K562 (cell line): Measurements from ENCODE around the gene IPO7. TPM values are rescaled to one million over a fixed set of nuclear protein-coding genes. Genes with fewer than 3 reads are reported as not detected.

Source experiments
- CREM ChIP-seq: IDR thresholded peaks from 2 replicates; pipeline ENCODE4 v1.6.1; 2014; ENCODE audit warnings: antibody characterized with exemption, low read depth
- EP400 ChIP-seq: fragments of 450-650 bp; IDR thresholded peaks from 2 replicates; pipeline ENCODE4 v1.6.1; 2017; ENCODE audit warnings: antibody characterized with exemption, mild to moderate bottlenecking, moderate library complexity
- KLF10 ChIP-seq: fragments of 250-450 bp; sonication (Bioruptor Pico); IDR thresholded peaks from 2 replicates; pipeline ENCODE4 v1.6.1; 2021; ENCODE audit warnings: matching md5 sums
- NR2C1 ChIP-seq, 2 experiments: fragments of 450-650 bp; IDR thresholded peaks; 2 replicates each; pipeline ENCODE4 v1.6.1; 2017; ENCODE audit warnings: mild to moderate bottlenecking in 2 of 2, antibody characterized with exemption in 1 of 2, inconsistent platforms in 1 of 2, missing compliant biosample characterization in 1 of 2, missing genetic modification characterization in 1 of 2
- RB1 ChIP-seq: fragments of 450-650 bp; IDR thresholded peaks from 2 replicates; pipeline ENCODE4 v1.6.1; 2017; ENCODE audit warnings: low read depth, mild to moderate bottlenecking
- TFAP4 ChIP-seq: sonication (generic); formaldehyde crosslinking; IDR thresholded peaks from 2 replicates; pipeline ENCODE4 v1.8.0; 2022; ENCODE audit warnings: missing genetic modification reagents, mild to moderate bottlenecking, moderate library complexity, borderline replicate concordance
- ZNF592 ChIP-seq: fragments of 450-650 bp; IDR thresholded peaks from 2 replicates; pipeline ENCODE4 v1.6.1; 2017; ENCODE audit warnings: antibody characterized with exemption, mild to moderate bottlenecking
- polyA plus RNA-seq, 8 experiments: library from polyadenylated mRNA; depleted of rRNA in 4 of 8; stranded (reverse) in 5 of 8; unstranded in 3 of 8; fragments of >200 nt; fragmentation: Nextera tagmentation in 2 of 8; fragmentation: Illumina TruSeq in 1 of 8; extraction: Ambion mirVana in 2 of 8; extraction: Trizol in 1 of 8; gene quantifications; 2 replicates each; pipeline versions ENCODE4 v1.2.1 to v1.2.3, GENCODE V29; 2011 to 2014; ENCODE audit warnings: inconsistent platforms in 1 of 8, missing spikeins in 1 of 8
- total RNA-seq, 7 experiments: library from RNA; depleted of rRNA in 6 of 7; stranded (reverse); fragments of >200 nt in 6 of 7; fragmentation: Illumina TruSeq in 2 of 7; extraction: Trizol in 2 of 7; gene quantifications; 2 replicates each; pipeline versions ENCODE4 v1.2.1 to v1.2.3, GENCODE V29; 2011 to 2021; ENCODE audit warnings: low replicate concordance in 1 of 7
- TF ChIP-seq, protein P1 (sequence below): fragments of 450-650 bp; IDR thresholded peaks from 2 replicates; pipeline ENCODE4 v1.6.1; 2017; ENCODE audit warnings: mild to moderate bottlenecking, moderate library complexity
- TF ChIP-seq, protein P2 (sequence below): fragments of 200-800 bp; sonication (Bioruptor generic); IDR thresholded peaks from 2 replicates; pipeline ENCODE4 v1.6.1; 2016; ENCODE audit warnings: missing genetic modification characterization, missing compliant biosample characterization

Gene IPO7
- total and polyA plus RNA-seq, 9 of the 15 experiments (the other 6 are each of a cell fraction or from before 2014, with no cell fraction given) = 23.6 to 138 (median 110) TPM

DNA sequence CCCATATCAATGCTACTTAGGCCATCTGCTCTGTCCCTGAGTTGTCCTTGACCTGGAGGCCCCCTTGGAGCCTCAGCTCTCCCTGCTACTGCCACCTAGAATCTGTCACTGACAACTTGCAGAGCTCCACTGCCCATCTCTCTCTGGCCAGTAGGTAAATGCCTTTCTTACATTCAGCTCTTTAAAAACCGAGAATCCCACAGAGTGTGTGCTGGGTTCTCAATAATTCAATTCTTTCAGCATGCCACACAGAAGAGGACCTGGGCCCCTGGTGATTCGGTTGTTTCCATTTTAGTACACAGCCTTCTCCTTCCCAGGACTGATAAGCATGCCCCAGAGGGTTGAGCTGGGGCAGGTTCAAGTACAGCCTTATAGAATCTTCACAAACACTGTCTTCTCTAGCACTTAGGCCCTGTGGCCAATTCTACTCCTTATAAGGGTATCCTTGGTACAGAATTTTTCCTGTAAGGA lies 22.0 kb upstream of the IPO7 start (continued):
- TF ChIP-seq, protein P1, sequence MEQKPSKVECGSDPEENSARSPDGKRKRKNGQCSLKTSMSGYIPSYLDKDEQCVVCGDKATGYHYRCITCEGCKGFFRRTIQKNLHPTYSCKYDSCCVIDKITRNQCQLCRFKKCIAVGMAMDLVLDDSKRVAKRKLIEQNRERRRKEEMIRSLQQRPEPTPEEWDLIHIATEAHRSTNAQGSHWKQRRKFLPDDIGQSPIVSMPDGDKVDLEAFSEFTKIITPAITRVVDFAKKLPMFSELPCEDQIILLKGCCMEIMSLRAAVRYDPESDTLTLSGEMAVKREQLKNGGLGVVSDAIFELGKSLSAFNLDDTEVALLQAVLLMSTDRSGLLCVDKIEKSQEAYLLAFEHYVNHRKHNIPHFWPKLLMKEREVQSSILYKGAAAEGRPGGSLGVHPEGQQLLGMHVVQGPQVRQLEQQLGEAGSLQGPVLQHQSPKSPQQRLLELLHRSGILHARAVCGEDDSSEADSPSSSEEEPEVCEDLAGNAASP = peak; percentile 59; the same call in 1 of the 2 replicates
- TF ChIP-seq TFAP4 (CRISPR knock-in tag) (no peak), CREM (no peak), NR2C1 (IDR thresholded peaks at IDR 0.05) (peak; percentile 31; the same call in 1 of the 2 replicates), NR2C1 (tag; IDR thresholded peaks at IDR 0.05) (no peak), ZNF592 (peak; percentile 76), EP400 (0 out of 2 replicates have a peak, but pooled peaks have one; percentile 32), RB1 (peak; percentile 16; the same call in 1 of the 2 replicates), KLF10 (CRISPR knock-in tag) (no peak)
- TF ChIP-seq, protein P2, sequence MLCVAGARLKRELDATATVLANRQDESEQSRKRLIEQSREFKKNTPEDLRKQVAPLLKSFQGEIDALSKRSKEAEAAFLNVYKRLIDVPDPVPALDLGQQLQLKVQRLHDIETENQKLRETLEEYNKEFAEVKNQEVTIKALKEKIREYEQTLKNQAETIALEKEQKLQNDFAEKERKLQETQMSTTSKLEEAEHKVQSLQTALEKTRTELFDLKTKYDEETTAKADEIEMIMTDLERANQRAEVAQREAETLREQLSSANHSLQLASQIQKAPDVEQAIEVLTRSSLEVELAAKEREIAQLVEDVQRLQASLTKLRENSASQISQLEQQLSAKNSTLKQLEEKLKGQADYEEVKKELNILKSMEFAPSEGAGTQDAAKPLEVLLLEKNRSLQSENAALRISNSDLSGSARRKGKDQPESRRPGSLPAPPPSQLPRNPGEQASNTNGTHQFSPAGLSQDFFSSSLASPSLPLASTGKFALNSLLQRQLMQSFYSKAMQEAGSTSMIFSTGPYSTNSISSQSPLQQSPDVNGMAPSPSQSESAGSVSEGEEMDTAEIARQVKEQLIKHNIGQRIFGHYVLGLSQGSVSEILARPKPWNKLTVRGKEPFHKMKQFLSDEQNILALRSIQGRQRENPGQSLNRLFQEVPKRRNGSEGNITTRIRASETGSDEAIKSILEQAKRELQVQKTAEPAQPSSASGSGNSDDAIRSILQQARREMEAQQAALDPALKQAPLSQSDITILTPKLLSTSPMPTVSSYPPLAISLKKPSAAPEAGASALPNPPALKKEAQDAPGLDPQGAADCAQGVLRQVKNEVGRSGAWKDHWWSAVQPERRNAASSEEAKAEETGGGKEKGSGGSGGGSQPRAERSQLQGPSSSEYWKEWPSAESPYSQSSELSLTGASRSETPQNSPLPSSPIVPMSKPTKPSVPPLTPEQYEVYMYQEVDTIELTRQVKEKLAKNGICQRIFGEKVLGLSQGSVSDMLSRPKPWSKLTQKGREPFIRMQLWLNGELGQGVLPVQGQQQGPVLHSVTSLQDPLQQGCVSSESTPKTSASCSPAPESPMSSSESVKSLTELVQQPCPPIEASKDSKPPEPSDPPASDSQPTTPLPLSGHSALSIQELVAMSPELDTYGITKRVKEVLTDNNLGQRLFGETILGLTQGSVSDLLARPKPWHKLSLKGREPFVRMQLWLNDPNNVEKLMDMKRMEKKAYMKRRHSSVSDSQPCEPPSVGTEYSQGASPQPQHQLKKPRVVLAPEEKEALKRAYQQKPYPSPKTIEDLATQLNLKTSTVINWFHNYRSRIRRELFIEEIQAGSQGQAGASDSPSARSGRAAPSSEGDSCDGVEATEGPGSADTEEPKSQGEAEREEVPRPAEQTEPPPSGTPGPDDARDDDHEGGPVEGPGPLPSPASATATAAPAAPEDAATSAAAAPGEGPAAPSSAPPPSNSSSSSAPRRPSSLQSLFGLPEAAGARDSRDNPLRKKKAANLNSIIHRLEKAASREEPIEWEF (CRISPR knock-in tag) = 0 out of 2 replicates have a peak, but pooled peaks have one; percentile 52
